ENCODE results near the gene CDK1. TPM values are rescaled to one million over a fixed set of nuclear protein-coding genes. Genes with fewer than 3 reads are reported as not detected.
"Not testable (repeated sequence)": the region's sequence is repeated elsewhere in the genome, so short reads cannot be mapped to it uniquely, and the experiment has no call there.

Gene CDK1
- total RNA-seq, 1 donor from 2014 or later, result 6.6 TPM

DNA sequence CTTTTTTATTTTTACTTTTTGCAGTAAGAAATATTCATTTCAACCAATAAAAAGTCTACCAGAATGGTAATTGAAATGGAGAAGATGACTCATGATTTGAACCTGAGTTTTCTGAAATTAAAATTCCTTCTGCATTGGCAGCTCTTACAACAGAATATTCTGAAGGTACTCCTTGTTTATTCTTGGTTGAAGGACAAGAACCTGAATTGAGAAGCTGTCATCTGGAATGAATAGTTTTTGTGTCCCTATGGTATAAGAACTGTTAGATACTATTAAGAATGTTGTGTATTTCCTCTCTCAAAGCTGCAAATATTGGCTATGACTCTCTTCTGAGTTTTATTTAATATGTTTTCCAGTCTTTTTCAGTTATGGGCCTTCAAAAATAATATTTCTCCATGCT, 56.1 kb downstream of the CDK1 start:
- H3K4me1 Mint-ChIP-seq (ENCODE audit: low read depth, unreplicated experiment), result no peaks in the 10 kb centered on the region
- Histone ChIP-seq H4K20me1 (ENCODE audit: insufficient read depth, low read length) (no peaks in the 10 kb centered on the region), H3K4me3 (ENCODE audit: insufficient read depth, low read depth, low read length) (no peak overlapping the region), H3K9ac (ENCODE audit: low read length) (no peak overlapping the region), H2AFZ (ENCODE audit: low read depth, low read length) (no peak overlapping the region), H3K79me2 (ENCODE audit: insufficient read depth, low read length) (no peaks in the 10 kb centered on the region), H3K27me3 (ENCODE audit: insufficient read depth, low read length) (no peaks in the 10 kb centered on the region), H3K36me3 (ENCODE audit: insufficient read depth, low read length) (no peaks in the 10 kb centered on the region), H3K4me2 (ENCODE audit: low read length) (no peak overlapping the region), H3K27ac (ENCODE audit: low read depth, low read length) (no peak overlapping the region), H3K4me1 (ENCODE audit: insufficient read depth, low read length) (no peaks in the 10 kb centered on the region), H3K9me3 (ENCODE audit: insufficient read depth, low read depth, low read length) (no peaks in the 10 kb centered on the region)
- no peaks in the 10 kb centered on the region for H3K27me3 Mint-ChIP-seq (ENCODE audit: low read depth, unreplicated experiment)
- no peak overlapping the region for H3K27ac Mint-ChIP-seq (ENCODE audit: unreplicated experiment)
- no peaks in the 10 kb centered on the region for H3K36me3 Mint-ChIP-seq (ENCODE audit: low read depth, unreplicated experiment)
- TF ChIP-seq, protein P1, sequence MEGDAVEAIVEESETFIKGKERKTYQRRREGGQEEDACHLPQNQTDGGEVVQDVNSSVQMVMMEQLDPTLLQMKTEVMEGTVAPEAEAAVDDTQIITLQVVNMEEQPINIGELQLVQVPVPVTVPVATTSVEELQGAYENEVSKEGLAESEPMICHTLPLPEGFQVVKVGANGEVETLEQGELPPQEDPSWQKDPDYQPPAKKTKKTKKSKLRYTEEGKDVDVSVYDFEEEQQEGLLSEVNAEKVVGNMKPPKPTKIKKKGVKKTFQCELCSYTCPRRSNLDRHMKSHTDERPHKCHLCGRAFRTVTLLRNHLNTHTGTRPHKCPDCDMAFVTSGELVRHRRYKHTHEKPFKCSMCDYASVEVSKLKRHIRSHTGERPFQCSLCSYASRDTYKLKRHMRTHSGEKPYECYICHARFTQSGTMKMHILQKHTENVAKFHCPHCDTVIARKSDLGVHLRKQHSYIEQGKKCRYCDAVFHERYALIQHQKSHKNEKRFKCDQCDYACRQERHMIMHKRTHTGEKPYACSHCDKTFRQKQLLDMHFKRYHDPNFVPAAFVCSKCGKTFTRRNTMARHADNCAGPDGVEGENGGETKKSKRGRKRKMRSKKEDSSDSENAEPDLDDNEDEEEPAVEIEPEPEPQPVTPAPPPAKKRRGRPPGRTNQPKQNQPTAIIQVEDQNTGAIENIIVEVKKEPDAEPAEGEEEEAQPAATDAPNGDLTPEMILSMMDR (IDR thresholded peaks at IDR 0.05; ENCODE audit: insufficient read depth, low read depth, low read length), result no peak
- no peak for TF ChIP-seq EZH2 (IDR thresholded peaks at IDR 0.05; ENCODE audit: insufficient read depth, low read length)
- H3K9me3 Mint-ChIP-seq (ENCODE audit: unreplicated experiment), result no peaks in the 10 kb centered on the region
- no peak for FAIRE-seq
- no peak for DNase-seq (ENCODE audit: low read depth)
- no peak overlapping the region for H3K4me3 Mint-ChIP-seq (ENCODE audit: unreplicated experiment)

DNA sequence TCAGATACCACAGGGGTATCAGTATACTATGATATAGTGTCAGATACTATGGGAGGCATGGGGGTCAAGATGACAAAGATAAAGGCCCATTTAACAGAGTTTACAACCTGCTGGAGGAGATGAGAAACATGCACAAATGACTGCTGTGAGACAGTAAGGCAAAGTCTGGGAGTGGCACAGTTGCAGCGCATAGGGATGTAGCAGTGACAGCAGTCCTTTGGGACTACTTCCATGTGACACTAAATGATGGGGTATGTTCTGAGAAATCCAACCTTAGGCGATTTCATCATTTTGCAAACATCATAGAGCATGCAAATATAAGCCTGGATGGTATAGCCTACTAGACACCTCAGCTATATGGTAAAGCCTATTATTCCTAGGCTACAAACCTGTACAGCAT, 56.8 kb downstream of the CDK1 start:
- DNase-seq (ENCODE audit: low read depth), result no peak
- no peaks in the 10 kb centered on the region for H3K4me1 ChIP-seq (ENCODE audit: insufficient read depth, low read length)
- Mint-ChIP-seq H3K27ac (ENCODE audit: unreplicated experiment) (no peak overlapping the region), H3K4me3 (ENCODE audit: unreplicated experiment) (no peak overlapping the region), H3K36me3 (ENCODE audit: low read depth, unreplicated experiment) (no peaks in the 10 kb centered on the region), H3K9me3 (ENCODE audit: unreplicated experiment) (no peaks in the 10 kb centered on the region), H3K27me3 (ENCODE audit: low read depth, unreplicated experiment) (no peaks in the 10 kb centered on the region), H3K4me1 (ENCODE audit: low read depth, unreplicated experiment) (no peaks in the 10 kb centered on the region)
- no peaks in the 10 kb centered on the region for H3K36me3 ChIP-seq (ENCODE audit: insufficient read depth, low read length)
- no peak overlapping the region for H3K9ac ChIP-seq (ENCODE audit: low read length)
- no peaks in the 10 kb centered on the region for H4K20me1 ChIP-seq (ENCODE audit: insufficient read depth, low read length)
- no peaks in the 10 kb centered on the region for H3K27me3 ChIP-seq (ENCODE audit: insufficient read depth, low read length)
- no peak overlapping the region for H2AFZ ChIP-seq (ENCODE audit: low read depth, low read length)
- no peak for FAIRE-seq
- no peak overlapping the region for H3K4me2 ChIP-seq (ENCODE audit: low read length)
- H3K79me2 ChIP-seq (ENCODE audit: insufficient read depth, low read length), result no peaks in the 10 kb centered on the region
- H3K27ac ChIP-seq (ENCODE audit: low read depth, low read length), result no peak overlapping the region
- no peaks in the 10 kb centered on the region for H3K9me3 ChIP-seq (ENCODE audit: insufficient read depth, low read depth, low read length)
- TF ChIP-seq, protein P1 (IDR thresholded peaks at IDR 0.05; ENCODE audit: insufficient read depth, low read depth, low read length), result no peak
- TF ChIP-seq EZH2 (IDR thresholded peaks at IDR 0.05; ENCODE audit: insufficient read depth, low read length), result no peak
- no peak overlapping the region for H3K4me3 ChIP-seq (ENCODE audit: insufficient read depth, low read depth, low read length)

DNA sequence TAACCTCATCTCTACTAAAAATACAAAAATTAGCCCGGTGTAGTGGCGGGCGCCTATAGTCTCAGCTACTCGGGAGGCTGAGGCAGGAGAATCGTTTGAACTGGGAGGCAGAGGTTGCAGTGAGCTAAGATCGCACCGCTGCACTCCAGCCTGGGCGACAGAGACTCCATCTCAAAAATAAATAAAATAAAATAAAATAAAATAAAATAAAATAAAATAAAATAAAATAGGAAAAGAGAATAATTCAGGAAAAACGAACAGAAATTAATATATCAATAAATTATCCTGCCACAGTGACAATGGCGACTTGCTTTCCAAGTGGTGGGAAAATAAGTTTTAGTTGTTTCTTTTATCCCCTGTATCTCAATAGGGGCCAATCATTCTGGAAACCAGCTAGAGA, 62.9 kb downstream of the CDK1 start:
- not testable (repeated sequence) for H3K4me1 ChIP-seq (ENCODE audit: insufficient read depth, low read length); H3K9me3 Mint-ChIP-seq (ENCODE audit: unreplicated experiment); H3K27ac Mint-ChIP-seq (ENCODE audit: unreplicated experiment); H3K9ac ChIP-seq (ENCODE audit: low read length); H3K4me3 ChIP-seq (ENCODE audit: insufficient read depth, low read depth, low read length); H2AFZ ChIP-seq (ENCODE audit: low read depth, low read length); H3K79me2 ChIP-seq (ENCODE audit: insufficient read depth, low read length); H3K4me2 ChIP-seq (ENCODE audit: low read length); H3K27ac ChIP-seq (ENCODE audit: low read depth, low read length); H3K4me1 Mint-ChIP-seq (ENCODE audit: low read depth, unreplicated experiment); H3K27me3 Mint-ChIP-seq (ENCODE audit: low read depth, unreplicated experiment); H3K4me3 Mint-ChIP-seq (ENCODE audit: unreplicated experiment); H3K27me3 ChIP-seq (ENCODE audit: insufficient read depth, low read length); DNase-seq (ENCODE audit: low read depth); FAIRE-seq; H3K9me3 ChIP-seq (ENCODE audit: insufficient read depth, low read depth, low read length); H3K36me3 Mint-ChIP-seq (ENCODE audit: low read depth, unreplicated experiment); H4K20me1 ChIP-seq (ENCODE audit: insufficient read depth, low read length); H3K36me3 ChIP-seq (ENCODE audit: insufficient read depth, low read length)

Measured in astrocyte (in vitro differentiated cells and primary cell).